SK-N-SH treated with all-trans-retinoic acid at 6 μM for 48 hours (cell line): ENCODE data around the gene PAEP.

Source experiments
- ATAC-seq: fragments of 200-7000 bp; cut with Tn5 transposase; 3 replicates; pipeline ENCODE4 v1.9.1; 2020; ENCODE audit warnings: mild to moderate bottlenecking, moderate library complexity
- ARNTL ChIP-seq: fragments of 450-650 bp; formaldehyde crosslinking; IDR thresholded peaks from 2 replicates; pipeline ENCODE4 v1.5.0; 2020; ENCODE audit warnings: low read depth, mild to moderate bottlenecking, moderate library complexity, borderline replicate concordance
- BACH2 ChIP-seq: fragments of 250-450 bp; sonication (Bioruptor Pico); IDR thresholded peaks from 2 replicates; pipeline ENCODE4 v1.9.0; 2021; ENCODE audit warnings: mild to moderate bottlenecking, borderline replicate concordance
- CSDC2 ChIP-seq: fragments of 250-450 bp; sonication (Bioruptor Pico); IDR thresholded peaks from 2 replicates; pipeline ENCODE4 v1.5.0; 2020; ENCODE audit warnings: mild to moderate bottlenecking, moderate library complexity
- GLIS3 ChIP-seq: fragments of 250-450 bp; sonication (Bioruptor Pico); IDR thresholded peaks from 2 replicates; pipeline ENCODE4 v1.5.0; 2020; ENCODE audit warnings: mild to moderate bottlenecking, moderate library complexity
- ISL1 ChIP-seq: fragments of 250-450 bp; sonication (Bioruptor Pico); IDR thresholded peaks from 2 replicates; pipeline ENCODE4 v2.1.2; 2022; ENCODE audit warnings: mild to moderate bottlenecking, moderate library complexity
- OSR1 ChIP-seq: fragments of 250-450 bp; sonication (Bioruptor Pico); IDR thresholded peaks from 2 replicates; pipeline ENCODE4 v1.8.0; 2022; ENCODE audit warnings: moderate library complexity, mild to moderate bottlenecking, inconsistent platforms
- RARB ChIP-seq: fragments of 250-450 bp; sonication (Bioruptor Pico); IDR thresholded peaks from 2 replicates; pipeline ENCODE4 v1.8.0; 2021; ENCODE audit warnings: mild to moderate bottlenecking, moderate library complexity
- TCF4 ChIP-seq: fragments of 250-450 bp; sonication (Bioruptor Pico); IDR thresholded peaks from 2 replicates; pipeline ENCODE4 v1.8.0; 2021; ENCODE audit warnings: mild to moderate bottlenecking, moderate library complexity, borderline replicate concordance
- TOX ChIP-seq: fragments of 250-450 bp; sonication (Bioruptor Pico); IDR thresholded peaks from 2 replicates; pipeline ENCODE4 v1.8.0; 2021; ENCODE audit warnings: mild to moderate bottlenecking, moderate library complexity, borderline replicate concordance
- ZC3H10 ChIP-seq: fragments of 250-450 bp; sonication (Bioruptor Pico); IDR thresholded peaks from 2 replicates; pipeline ENCODE4 v1.5.1; 2021; ENCODE audit warnings: mild to moderate bottlenecking, moderate library complexity
- ZFP30 ChIP-seq: fragments of 450-650 bp; formaldehyde crosslinking; IDR thresholded peaks from 2 replicates; pipeline ENCODE4 v1.5.0; 2022; ENCODE audit warnings: mild to moderate bottlenecking, moderate library complexity
- ZNF565 ChIP-seq: fragments of 450-650 bp; formaldehyde crosslinking; conservative IDR thresholded peaks from 2 replicates; pipeline ENCODE4 v1.5.0; 2020; ENCODE audit warnings: low read depth, mild to moderate bottlenecking, moderate library complexity
- ZNF70 ChIP-seq: fragments of 450-650 bp; formaldehyde crosslinking; IDR thresholded peaks from 2 replicates; pipeline ENCODE4 v1.5.0; 2020; ENCODE audit warnings: mild to moderate bottlenecking, moderate library complexity
- TF ChIP-seq, protein P1 (sequence below): fragments of 250-450 bp; sonication (Bioruptor Pico); IDR thresholded peaks from 2 replicates; pipeline ENCODE4 v1.5.1; 2020; ENCODE audit warnings: low read depth, mild to moderate bottlenecking, moderate library complexity
- TF ChIP-seq, protein P2 (sequence below): fragments of 250-450 bp; sonication (Bioruptor Pico); IDR thresholded peaks from 2 replicates; pipeline ENCODE4 v1.5.1; 2021; ENCODE audit warnings: mild to moderate bottlenecking, moderate library complexity
- TF ChIP-seq, protein P3 (sequence below): fragments of 250-450 bp; sonication (Bioruptor Pico); IDR thresholded peaks from 2 replicates; pipeline ENCODE4 v1.8.0; 2021; ENCODE audit warnings: low read depth, mild to moderate bottlenecking, moderate library complexity, borderline replicate concordance
- TF ChIP-seq, protein P4 (sequence below): fragments of 250-450 bp; sonication (Bioruptor Pico); IDR thresholded peaks from 2 replicates; pipeline ENCODE4 v1.8.0; 2020; ENCODE audit warnings: mild to moderate bottlenecking, moderate library complexity, borderline replicate concordance

The PAEP gene

DNA sequence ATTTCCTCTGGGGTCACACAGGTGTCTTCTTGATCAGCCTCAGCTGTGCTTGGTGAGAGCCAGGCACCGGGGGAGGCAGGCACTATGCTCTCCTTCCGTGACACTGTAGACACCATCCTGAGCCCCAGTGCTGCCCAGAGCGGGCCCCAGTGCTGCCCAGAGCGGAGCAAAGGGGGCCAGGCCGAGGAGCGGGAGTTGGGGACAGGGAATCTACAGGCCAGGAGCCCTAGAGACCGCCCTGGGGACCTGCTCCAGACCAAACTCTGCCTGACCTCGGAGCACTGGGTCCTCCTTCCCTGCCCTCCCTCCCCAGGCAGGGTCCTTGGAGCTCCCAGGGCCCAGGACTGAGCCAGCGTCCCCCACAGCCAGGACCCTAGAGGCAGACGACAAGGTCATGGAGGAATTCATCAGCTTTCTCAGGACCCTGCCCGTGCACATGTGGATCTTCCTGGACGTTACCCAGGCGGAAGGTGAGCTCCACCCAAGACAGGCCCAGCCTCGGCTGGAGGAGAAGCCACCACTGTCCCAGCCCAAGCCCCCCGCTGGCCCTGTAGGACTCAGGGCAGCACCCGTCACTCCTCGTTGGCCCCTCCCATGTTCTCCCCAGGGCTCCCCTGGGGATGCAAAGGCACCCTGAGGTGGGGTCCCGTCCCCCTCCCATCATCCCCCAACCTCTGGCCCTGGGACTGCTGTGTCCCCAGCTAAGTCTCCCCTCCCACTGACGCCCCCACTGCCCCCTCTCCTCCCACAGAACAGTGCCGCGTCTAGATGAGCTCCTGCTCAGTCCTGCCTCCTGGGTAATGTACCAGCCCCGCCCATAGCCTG lies 30.2 kb downstream of the PAEP start (continued):
- TF ChIP-seq TOX (no peak), ARNTL (no peak), RARB (CRISPR knock-in tag) (no peak), GLIS3 (CRISPR knock-in tag) (no peak), TCF4 (no peak)
- TF ChIP-seq, all 23 proteins: peak for 0

DNA sequence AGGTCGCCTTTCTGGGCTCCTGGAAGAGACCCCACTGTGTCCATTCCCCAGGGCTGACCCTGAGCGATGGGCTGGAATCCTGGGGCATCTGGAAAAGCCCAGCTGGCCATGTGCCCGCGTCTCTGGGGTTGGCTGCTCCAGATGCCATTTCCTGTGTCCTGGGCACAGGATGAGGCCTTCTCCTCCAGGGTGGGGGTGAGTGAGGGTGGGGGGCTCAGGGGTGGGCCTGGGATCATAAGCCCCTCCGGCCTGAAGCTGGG lies 30.7 kb downstream of the PAEP start:
- no peak for ATAC-seq
- TF ChIP-seq TCF4, result no peak
- TF ChIP-seq, protein P1, sequence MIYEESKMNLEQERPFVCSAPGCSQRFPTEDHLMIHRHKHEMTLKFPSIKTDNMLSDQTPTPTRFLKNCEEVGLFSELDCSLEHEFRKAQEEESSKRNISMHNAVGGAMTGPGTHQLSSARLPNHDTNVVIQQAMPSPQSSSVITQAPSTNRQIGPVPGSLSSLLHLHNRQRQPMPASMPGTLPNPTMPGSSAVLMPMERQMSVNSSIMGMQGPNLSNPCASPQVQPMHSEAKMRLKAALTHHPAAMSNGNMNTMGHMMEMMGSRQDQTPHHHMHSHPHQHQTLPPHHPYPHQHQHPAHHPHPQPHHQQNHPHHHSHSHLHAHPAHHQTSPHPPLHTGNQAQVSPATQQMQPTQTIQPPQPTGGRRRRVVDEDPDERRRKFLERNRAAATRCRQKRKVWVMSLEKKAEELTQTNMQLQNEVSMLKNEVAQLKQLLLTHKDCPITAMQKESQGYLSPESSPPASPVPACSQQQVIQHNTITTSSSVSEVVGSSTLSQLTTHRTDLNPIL (CRISPR knock-in tag), result no peak
- TF ChIP-seq, protein P2, sequence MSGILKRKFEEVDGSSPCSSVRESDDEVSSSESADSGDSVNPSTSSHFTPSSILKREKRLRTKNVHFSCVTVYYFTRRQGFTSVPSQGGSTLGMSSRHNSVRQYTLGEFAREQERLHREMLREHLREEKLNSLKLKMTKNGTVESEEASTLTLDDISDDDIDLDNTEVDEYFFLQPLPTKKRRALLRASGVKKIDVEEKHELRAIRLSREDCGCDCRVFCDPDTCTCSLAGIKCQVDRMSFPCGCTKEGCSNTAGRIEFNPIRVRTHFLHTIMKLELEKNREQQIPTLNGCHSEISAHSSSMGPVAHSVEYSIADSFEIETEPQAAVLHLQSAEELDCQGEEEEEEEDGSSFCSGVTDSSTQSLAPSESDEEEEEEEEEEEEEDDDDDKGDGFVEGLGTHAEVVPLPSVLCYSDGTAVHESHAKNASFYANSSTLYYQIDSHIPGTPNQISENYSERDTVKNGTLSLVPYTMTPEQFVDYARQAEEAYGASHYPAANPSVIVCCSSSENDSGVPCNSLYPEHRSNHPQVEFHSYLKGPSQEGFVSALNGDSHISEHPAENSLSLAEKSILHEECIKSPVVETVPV (CRISPR knock-in tag), result no peak
- TF ChIP-seq ZFP30 (CRISPR knock-in tag), result no peak
- TF ChIP-seq, all 23 proteins: peak for 0

DNA sequence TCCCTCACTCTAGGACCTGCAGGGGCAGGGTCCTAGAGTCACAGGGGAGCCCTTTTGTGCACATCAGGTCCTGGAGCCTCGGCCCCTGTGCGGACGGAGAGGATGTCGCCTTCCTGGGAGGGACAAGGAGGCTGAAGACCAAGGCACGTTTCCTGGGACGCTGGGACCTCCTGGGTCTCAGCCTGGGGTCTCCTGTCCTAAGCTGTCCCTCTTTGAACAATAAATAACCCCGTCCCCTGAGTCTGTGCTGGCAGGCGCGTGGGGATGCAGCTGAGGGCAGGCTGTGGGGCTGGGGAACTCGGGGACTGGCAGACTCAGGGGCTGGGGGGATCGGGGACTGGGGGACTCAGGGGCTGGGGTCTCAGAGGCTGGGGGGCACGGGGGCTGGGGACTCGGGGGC lies 31.1 kb downstream of the PAEP start:
- ATAC-seq, result no peak
- TF ChIP-seq ZNF70 (CRISPR knock-in tag) (no peak), ZC3H10 (CRISPR knock-in tag) (no peak), GLIS3 (CRISPR knock-in tag) (no peak)
- TF ChIP-seq, protein P3, sequence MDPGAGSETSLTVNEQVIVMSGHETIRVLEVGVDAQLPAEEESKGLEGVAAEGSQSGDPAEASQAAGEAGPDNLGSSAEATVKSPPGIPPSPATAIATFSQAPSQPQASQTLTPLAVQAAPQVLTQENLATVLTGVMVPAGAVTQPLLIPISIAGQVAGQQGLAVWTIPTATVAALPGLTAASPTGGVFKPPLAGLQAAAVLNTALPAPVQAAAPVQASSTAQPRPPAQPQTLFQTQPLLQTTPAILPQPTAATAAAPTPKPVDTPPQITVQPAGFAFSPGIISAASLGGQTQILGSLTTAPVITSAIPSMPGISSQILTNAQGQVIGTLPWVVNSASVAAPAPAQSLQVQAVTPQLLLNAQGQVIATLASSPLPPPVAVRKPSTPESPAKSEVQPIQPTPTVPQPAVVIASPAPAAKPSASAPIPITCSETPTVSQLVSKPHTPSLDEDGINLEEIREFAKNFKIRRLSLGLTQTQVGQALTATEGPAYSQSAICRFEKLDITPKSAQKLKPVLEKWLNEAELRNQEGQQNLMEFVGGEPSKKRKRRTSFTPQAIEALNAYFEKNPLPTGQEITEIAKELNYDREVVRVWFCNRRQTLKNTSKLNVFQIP, result no peak

DNA sequence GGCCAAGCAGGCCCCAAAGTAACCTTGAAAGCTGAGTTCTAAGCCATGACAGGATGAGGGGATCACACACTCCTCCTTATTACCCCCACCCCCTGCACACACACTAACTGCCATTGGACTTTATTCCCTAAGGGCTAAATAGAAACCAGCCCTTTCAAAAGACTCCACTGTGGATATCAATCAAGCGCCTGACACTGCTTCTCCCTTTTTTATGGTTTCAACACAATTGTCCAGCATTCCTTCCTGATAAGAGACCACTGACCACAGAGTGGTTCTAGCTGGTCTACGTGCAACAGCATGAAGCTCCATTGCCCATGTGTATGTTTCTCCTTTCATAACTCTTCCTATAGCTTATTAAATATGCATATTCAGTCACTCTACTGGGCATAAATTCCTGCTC lies 34.7 kb downstream of the PAEP start:
- no peak for ATAC-seq
- TF ChIP-seq TOX (no peak), CSDC2 (no peak), ZNF70 (CRISPR knock-in tag) (no peak)
- TF ChIP-seq, protein P1 (CRISPR knock-in tag), result no peak

DNA sequence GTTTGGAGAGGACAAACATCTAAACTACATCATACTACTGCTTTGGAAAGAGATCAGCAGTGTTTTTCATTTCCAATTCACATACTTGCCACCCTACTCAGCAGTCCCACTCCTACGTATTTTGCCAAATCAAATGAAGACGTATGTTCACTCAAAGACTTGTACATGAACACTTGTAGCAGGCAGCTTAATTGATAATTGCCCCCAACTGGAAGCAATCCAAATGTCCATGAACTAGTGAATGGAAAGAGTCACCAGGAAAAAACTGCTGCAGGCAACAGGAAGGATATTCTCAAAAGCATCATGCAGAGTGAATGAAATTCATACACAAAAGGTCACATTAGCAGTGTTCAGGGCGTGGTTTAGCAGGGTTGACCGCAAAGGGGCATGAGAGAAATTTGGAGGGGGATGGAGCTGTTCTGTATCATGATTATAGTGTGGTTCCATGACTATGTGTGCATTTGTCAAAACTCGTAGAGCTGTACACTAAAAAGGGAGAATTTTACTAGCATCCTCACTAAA lies 38.8 kb downstream of the PAEP start:
- ATAC-seq, result no peak
- TF ChIP-seq TOX (no peak), ZC3H10 (CRISPR knock-in tag) (no peak), RARB (CRISPR knock-in tag) (no peak)
- TF ChIP-seq, protein P1 (CRISPR knock-in tag), result no peak
- TF ChIP-seq, protein P2 (CRISPR knock-in tag), result no peak

DNA sequence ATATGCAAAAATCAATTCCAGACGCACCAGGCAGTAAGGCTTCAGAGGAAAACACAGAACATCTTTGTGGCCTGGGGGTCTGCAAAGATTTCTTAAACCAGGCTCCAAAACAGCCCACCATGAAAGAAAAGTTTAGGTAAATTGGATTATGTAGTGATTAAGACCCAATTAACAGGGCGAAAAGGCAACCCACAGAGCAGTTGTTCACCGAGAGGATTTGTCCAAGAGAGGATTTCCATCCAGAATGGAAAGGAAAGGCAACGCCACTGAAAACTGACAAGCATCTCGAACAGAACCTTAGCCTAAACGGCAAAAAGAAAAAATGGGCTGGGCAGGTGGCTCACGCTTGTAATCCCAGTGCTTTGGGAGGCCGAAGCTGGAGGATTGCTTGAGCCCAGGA lies 40.4 kb downstream of the PAEP start:
- no peak for ATAC-seq
- TF ChIP-seq, protein P2 (CRISPR knock-in tag), result no peak
- TF ChIP-seq CSDC2 (no peak), GLIS3 (CRISPR knock-in tag) (no peak), ISL1 (CRISPR knock-in tag) (no peak), OSR1 (CRISPR knock-in tag) (no peak), ZC3H10 (CRISPR knock-in tag) (no peak), ZNF565 (CRISPR knock-in tag) (no peak), BACH2 (CRISPR knock-in tag) (no peak)
- TF ChIP-seq, protein P4, sequence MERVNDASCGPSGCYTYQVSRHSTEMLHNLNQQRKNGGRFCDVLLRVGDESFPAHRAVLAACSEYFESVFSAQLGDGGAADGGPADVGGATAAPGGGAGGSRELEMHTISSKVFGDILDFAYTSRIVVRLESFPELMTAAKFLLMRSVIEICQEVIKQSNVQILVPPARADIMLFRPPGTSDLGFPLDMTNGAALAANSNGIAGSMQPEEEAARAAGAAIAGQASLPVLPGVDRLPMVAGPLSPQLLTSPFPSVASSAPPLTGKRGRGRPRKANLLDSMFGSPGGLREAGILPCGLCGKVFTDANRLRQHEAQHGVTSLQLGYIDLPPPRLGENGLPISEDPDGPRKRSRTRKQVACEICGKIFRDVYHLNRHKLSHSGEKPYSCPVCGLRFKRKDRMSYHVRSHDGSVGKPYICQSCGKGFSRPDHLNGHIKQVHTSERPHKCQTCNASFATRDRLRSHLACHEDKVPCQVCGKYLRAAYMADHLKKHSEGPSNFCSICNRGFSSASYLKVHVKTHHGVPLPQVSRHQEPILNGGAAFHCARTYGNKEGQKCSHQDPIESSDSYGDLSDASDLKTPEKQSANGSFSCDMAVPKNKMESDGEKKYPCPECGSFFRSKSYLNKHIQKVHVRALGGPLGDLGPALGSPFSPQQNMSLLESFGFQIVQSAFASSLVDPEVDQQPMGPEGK (CRISPR knock-in tag), result no peak
- TF ChIP-seq, protein P1 (CRISPR knock-in tag), result no peak
